Astrocyte (in vitro differentiated cells and primary cell): ENCODE data around the gene GRAMD1B. TPM values are rescaled to one million over a fixed set of nuclear protein-coding genes. Genes with fewer than 3 reads are reported as not detected.

ENCODE experiments used
- DNase-seq: peaks from one replicate; pipeline ENCODE4 v3.0.0-alpha.2; 2010; ENCODE audit warnings: low read depth
- FAIRE-seq: peaks from 2 replicates; lab custom pipeline; 2011; peaks lifted over from hg19 to GRCh38; lab: Jason Lieb, UNC
- H2AFZ ChIP-seq: 2 replicates; pipeline ENCODE4 v1.6.0; 2012; ENCODE audit warnings: low read depth, low read length, inconsistent platforms
- H3K27ac ChIP-seq: 2 replicates; pipeline ENCODE4 v1.5.1; 2011; ENCODE audit warnings: low read depth, low read length, inconsistent platforms
- H3K27me3 ChIP-seq: 2 replicates; pipeline ENCODE4 v1.6.0; 2011; ENCODE audit warnings: low read length, inconsistent platforms; ENCODE audit not compliant: insufficient read depth
- H3K36me3 ChIP-seq: 2 replicates; pipeline ENCODE4 v1.5.1; 2011; ENCODE audit warnings: low read length, inconsistent platforms; ENCODE audit not compliant: insufficient read depth
- H3K4me1 ChIP-seq: 2 replicates; pipeline ENCODE4 v1.5.1; 2011; ENCODE audit warnings: low read length, inconsistent platforms; ENCODE audit not compliant: insufficient read depth
- H3K4me2 ChIP-seq: 2 replicates; pipeline ENCODE4 v1.6.0; 2012; ENCODE audit warnings: low read length, inconsistent platforms
- H3K4me3 ChIP-seq: 2 replicates; pipeline ENCODE4 v1.5.1; 2011; ENCODE audit warnings: low read depth, mild to moderate bottlenecking, low read length, inconsistent platforms; ENCODE audit not compliant: insufficient read depth
- H3K79me2 ChIP-seq: 2 replicates; pipeline ENCODE4 v1.6.0; 2012; ENCODE audit warnings: mild to moderate bottlenecking, low read length, inconsistent platforms; ENCODE audit not compliant: insufficient read depth
- H3K9ac ChIP-seq: 2 replicates; pipeline ENCODE4 v1.6.0; 2012; ENCODE audit warnings: mild to moderate bottlenecking, low read length, inconsistent platforms
- H3K9me3 ChIP-seq: 2 replicates; pipeline ENCODE4 v1.5.1; 2012; ENCODE audit warnings: low read depth, mild to moderate bottlenecking, low read length, inconsistent platforms; ENCODE audit not compliant: insufficient read depth
- H4K20me1 ChIP-seq: 2 replicates; pipeline ENCODE4 v1.6.0; 2012; ENCODE audit warnings: low read length, inconsistent platforms; ENCODE audit not compliant: insufficient read depth
- H3K27ac Mint-ChIP-seq: one replicate; pipeline ENCODE4 v1.8.0; 2021; ENCODE audit warnings: mild to moderate bottlenecking, mixed read lengths; ENCODE audit not compliant: unreplicated experiment
- H3K27me3 Mint-ChIP-seq: one replicate; pipeline ENCODE4 v1.8.0; 2021; ENCODE audit warnings: low read depth, mixed read lengths; ENCODE audit not compliant: unreplicated experiment
- H3K36me3 Mint-ChIP-seq: one replicate; pipeline ENCODE4 v1.8.0; 2021; ENCODE audit warnings: low read depth, mixed read lengths; ENCODE audit not compliant: unreplicated experiment
- H3K4me1 Mint-ChIP-seq: one replicate; pipeline ENCODE4 v1.8.0; 2021; ENCODE audit warnings: low read depth, mixed read lengths; ENCODE audit not compliant: unreplicated experiment
- H3K4me3 Mint-ChIP-seq: one replicate; pipeline ENCODE4 v1.8.0; 2021; ENCODE audit warnings: mild to moderate bottlenecking, moderate library complexity, mixed read lengths; ENCODE audit not compliant: unreplicated experiment
- H3K9me3 Mint-ChIP-seq: one replicate; pipeline ENCODE4 v1.8.0; 2021; ENCODE audit warnings: mild to moderate bottlenecking, mixed read lengths; ENCODE audit not compliant: unreplicated experiment
- CTCF ChIP-seq: IDR thresholded peaks from 2 replicates; pipeline ENCODE4 v1.5.1; 2011; ENCODE audit warnings: low read depth, mild to moderate bottlenecking, inconsistent platforms, low read length, moderate library complexity; ENCODE audit not compliant: insufficient read depth
- EZH2 ChIP-seq: IDR thresholded peaks from 2 replicates; pipeline ENCODE4 v1.6.1; 2012; ENCODE audit warnings: mild to moderate bottlenecking, low read length, inconsistent platforms; ENCODE audit not compliant: insufficient read depth
- total RNA-seq: library from RNA; stranded (reverse); gene quantifications from 2 replicates; pipeline ENCODE4 v1.2.1, GENCODE V29; 2021

GRAMD1B gene
- total RNA-seq, 1 donor from 2014 or later, result 6.5 TPM

GRCh38 chr11:123525097-123525496 is 95.0 kb downstream of the GRAMD1B start:
- peaks cover 4% of the 10 kb centered on the region for H3K36me3 Mint-ChIP-seq
- Histone ChIP-seq H3K27me3 (no peaks in the 10 kb centered on the region), H3K79me2 (no peaks in the 10 kb centered on the region), H3K9ac (peak overlapping the region; percentile 20), H3K4me3 (peak overlapping the region; percentile 23), H3K4me1 (peaks cover 8% of the 10 kb centered on the region), H4K20me1 (no peaks in the 10 kb centered on the region), H3K4me2 (peak overlapping the region; percentile 82), H3K9me3 (no peaks in the 10 kb centered on the region), H3K36me3 (no peaks in the 10 kb centered on the region), H3K27ac (no peak overlapping the region), H2AFZ (peak overlapping the region; percentile 43)
- no peak overlapping the region for H3K4me3 Mint-ChIP-seq
- FAIRE-seq (no peak), DNase-seq (no peak)
- TF ChIP-seq EZH2, result no peak
- H3K4me1 Mint-ChIP-seq, result no peaks in the 10 kb centered on the region
- H3K27me3 Mint-ChIP-seq, result peaks cover 6% of the 10 kb centered on the region
- H3K9me3 Mint-ChIP-seq, result no peaks in the 10 kb centered on the region
- no peak overlapping the region for H3K27ac Mint-ChIP-seq

GRCh38 chr11:123525511-123525918 is 95.4 kb downstream of the GRAMD1B start:
- Mint-ChIP-seq H3K4me1 (no peaks in the 10 kb centered on the region), H3K27ac (no peak overlapping the region)
- no peak overlapping the region for H3K27ac ChIP-seq

GRCh38 chr11:123526027-123526805 is 96.1 kb downstream of the GRAMD1B start:
- no peak for FAIRE-seq
- Histone ChIP-seq H3K4me2 (peak overlapping the region; percentile 82), H3K4me1 (peaks cover 8% of the 10 kb centered on the region)

More at GRCh38 chr11:123525511-123525918, 95.4 kb downstream of the GRAMD1B start:
- Mint-ChIP-seq H3K27me3 (peaks cover 6% of the 10 kb centered on the region), H3K36me3 (peaks cover 4% of the 10 kb centered on the region), H3K4me3 (no peak overlapping the region), H3K9me3 (no peaks in the 10 kb centered on the region)
- peak overlapping the region; percentile 20 for H3K9ac ChIP-seq
- peaks cover 8% of the 10 kb centered on the region for H3K4me1 ChIP-seq
- no peak for FAIRE-seq
- no peaks in the 10 kb centered on the region for H3K79me2 ChIP-seq
- H3K4me2 ChIP-seq, result peak overlapping the region; percentile 82
- H3K27me3 ChIP-seq, result no peaks in the 10 kb centered on the region
- DNase-seq, result no peak
- H4K20me1 ChIP-seq, result no peaks in the 10 kb centered on the region
- H2AFZ ChIP-seq, result peak overlapping the region; percentile 43
- H3K36me3 ChIP-seq, result no peaks in the 10 kb centered on the region
- peak overlapping the region; percentile 23 for H3K4me3 ChIP-seq
- no peak for TF ChIP-seq CTCF
- no peak for TF ChIP-seq EZH2
- H3K9me3 ChIP-seq, result no peaks in the 10 kb centered on the region

More at GRCh38 chr11:123526027-123526805, 96.1 kb downstream of the GRAMD1B start:
- H3K79me2 ChIP-seq, result no peaks in the 10 kb centered on the region
- no peak for DNase-seq
- peak overlapping the region; percentile 43 for H2AFZ ChIP-seq
- H4K20me1 ChIP-seq, result no peaks in the 10 kb centered on the region
- peaks cover 6% of the 10 kb centered on the region for H3K27me3 Mint-ChIP-seq
- H3K4me3 Mint-ChIP-seq, result no peak overlapping the region
- peak overlapping the region; percentile 20 for H3K9ac ChIP-seq
- H3K9me3 ChIP-seq, result no peaks in the 10 kb centered on the region
- no peaks in the 10 kb centered on the region for H3K4me1 Mint-ChIP-seq
- H3K36me3 ChIP-seq, result no peaks in the 10 kb centered on the region
- no peaks in the 10 kb centered on the region for H3K27me3 ChIP-seq
- H3K36me3 Mint-ChIP-seq, result peaks cover 6% of the 10 kb centered on the region
- peak overlapping the region; percentile 23 for H3K4me3 ChIP-seq
- H3K27ac Mint-ChIP-seq, result no peak overlapping the region
- no peaks in the 10 kb centered on the region for H3K9me3 Mint-ChIP-seq
- H3K27ac ChIP-seq, result no peak overlapping the region
- no peak for TF ChIP-seq EZH2
- TF ChIP-seq CTCF, result no peak
